NCI-H2227 (cell line): ENCODE measurements around the gene SCAF1.

ENCODE experiments used
- DNase-seq: peaks from one replicate; lab custom pipeline; 2025; ENCODE audit not compliant: unreplicated experiment; lab: John Stamatoyannopoulos, UW

Gene SCAF1

GRCh38 chr19:49641688-49642491, at the start of gene SCAF1:
Gene SCAF1 (plus strand): TSS chr19:49642209. CDS start chr19:49645027, 2,818 bp downstream.
- DNase-seq: peak; percentile 98

- DNase-seq: no peak
Observed at GRCh38 chr19:49592486-49593232, 49.4 kb upstream of the SCAF1 start.

DNA sequence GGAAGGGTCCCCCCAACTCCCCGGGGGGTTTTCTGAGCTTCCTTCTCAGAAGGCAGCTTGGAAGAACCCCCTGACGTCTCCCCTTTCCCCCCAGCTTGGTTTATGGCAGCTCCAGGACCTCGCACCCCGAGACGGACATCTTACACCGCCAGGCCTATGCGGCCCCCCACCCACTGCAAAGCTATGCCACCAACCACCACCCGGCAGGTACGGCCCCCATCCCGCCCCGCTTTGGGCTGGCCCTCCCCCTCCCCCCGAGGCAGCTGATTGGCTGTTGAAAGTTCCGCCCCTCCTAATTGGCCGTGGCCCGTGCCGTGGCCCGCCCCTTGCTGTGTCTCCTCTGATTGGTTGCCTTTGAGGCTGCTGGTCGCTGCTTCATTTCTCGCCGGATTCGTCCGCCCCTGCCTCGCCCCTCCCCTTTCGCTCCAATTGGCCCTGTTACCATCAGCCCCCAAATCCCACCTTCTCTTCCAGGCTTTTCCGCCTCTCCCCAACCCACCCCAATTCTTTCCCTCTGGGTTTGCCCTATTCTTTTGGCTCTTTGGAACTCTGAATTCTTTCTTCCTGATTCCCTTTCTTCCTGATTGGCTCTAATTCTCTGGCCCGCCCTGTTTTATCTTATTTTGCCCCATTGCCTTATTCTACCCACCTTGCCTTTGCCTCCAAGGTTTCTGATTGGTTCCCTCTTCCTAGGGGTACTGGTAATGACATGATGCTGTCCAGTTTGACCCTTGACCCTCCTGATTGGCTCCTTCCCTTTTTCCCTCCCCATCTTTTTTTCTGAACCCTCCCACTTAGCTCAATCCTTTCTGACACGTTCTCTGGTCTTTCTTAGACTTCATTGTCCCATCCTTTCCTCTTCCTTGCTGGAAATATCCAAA, 48.5 kb upstream of the SCAF1 start:
- DNase-seq: peak; percentile 91

GRCh38 chr19:49594157-49594992, 47.6 kb upstream of the SCAF1 start:
- no peak for DNase-seq

DNA sequence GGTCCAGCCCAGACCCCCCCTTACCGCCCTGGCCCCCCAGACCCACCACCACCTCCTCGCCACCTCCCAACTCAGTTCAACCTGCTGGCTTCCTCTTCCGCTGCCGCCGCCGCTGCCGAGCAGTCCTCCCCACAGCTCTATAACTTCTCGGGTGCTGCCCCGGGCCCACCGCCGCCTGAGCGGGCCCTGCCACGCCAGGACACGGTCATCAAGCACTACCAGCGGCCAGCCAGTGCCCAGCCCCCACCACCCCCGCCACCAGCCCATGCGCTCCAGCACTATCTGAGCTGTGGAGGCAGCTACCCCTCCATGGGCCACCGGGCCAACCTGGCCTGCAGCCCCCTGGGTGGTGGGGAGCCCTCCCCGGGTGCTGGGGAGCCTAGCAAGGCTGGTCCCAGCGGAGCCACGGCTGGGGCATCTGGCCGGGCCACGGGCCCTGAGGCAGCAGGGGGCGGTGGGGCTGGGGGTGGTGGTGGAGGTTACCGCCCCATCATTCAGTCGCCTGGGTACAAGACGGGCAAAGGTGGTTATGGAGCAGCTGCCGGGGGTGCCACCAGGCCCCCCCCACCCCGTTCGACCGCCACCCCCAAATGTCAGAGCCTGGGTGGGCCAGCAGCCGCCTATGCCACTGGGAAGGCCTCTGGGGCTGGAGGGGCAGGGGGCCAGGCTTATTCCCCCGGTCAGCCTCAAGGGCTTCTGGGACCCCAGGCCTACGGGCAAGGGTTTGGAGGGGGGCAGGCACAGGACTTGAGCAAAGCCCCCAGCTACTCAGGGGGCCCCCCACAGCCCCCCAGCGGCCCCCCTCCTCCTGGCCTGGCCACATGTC, 46.8 kb upstream of the SCAF1 start:
- no peak for DNase-seq

DNA sequence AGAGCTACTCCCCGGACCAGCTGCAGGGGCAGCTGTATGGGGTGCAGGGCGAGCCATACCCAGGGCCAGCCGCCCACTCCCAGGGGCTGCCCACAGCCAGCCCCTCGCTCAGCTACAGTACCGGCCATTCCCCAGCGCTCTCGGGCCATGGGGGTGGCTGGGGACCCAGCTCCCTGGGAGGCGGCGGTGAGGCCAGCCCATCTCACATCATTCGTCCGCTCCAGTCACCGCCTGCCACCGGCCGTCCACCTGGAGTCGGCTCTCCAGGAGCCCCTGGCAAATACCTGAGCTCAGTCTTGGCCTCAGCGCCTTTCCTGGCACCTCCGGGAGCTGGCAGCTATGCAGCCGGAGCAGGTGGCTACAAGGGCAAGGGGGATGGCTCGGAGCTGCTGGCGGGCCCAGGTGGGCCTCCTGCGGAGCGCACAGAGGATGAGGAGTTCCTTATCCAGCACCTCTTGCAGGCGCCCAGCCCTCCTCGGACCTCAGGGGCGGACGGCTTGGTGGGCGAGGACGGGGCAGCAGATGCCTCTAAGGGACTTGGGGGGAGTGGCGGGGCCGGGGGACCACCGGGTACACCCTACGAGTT, 46.1 kb upstream of the SCAF1 start:
- no peak for DNase-seq

DNA sequence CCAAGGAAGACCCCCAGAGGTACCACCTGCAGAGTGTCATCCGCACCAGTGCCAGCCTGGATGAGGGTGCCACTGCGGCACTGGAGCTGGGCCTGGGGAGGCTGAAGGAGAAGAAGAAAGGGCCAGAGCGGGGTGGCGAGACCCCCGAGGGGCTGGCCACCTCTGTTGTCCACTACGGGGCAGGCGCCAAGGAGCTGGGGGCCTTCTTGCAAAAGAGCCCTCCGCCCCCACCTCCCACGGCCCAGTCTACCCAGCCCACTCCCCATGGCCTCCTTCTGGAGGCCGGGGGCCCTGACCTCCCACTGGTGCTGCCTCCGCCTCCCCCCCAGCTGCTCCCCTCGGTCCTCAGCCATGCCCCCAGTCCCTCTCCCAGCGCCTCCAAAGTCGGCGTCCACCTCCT, 45.6 kb upstream of the SCAF1 start:
- no peak for DNase-seq

DNA sequence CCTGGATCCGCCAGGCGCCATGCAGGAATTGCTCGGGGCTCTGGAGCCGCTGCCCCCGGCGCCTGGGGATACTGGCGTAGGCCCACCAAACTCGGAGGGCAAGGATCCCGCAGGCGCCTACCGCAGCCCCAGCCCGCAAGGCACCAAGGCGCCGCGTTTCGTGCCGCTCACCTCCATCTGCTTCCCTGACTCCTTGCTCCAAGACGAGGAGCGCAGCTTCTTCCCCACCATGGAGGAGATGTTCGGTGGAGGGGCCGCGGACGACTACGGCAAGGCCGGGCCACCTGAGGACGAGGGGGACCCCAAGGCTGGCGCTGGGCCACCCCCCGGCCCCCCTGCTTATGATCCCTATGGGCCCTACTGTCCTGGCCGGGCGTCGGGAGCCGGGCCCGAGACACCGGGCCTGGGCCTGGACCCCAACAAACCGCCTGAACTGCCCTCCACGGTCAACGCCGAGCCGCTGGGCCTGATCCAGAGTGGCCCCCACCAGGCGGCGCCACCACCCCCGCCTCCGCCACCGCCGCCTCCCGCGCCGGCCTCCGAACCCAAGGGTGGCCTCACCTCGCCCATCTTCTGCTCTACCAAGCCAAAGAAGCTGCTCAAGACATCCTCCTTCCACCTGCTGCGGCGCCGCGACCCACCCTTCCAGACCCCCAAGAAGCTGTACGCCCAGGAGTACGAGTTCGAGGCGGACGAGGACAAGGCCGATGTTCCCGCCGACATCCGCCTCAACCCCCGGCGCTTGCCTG, 44.9 kb upstream of the SCAF1 start:
- DNase-seq: no peak

DNA sequence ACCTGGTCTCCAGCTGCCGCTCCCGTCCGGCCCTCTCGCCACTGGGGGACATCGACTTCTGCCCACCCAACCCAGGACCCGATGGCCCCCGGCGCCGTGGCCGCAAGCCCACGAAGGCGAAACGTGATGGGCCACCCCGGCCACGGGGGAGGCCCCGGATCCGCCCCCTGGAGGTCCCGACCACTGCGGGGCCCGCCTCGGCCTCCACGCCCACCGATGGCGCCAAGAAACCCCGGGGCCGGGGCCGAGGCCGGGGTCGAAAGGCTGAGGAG, 44.4 kb upstream of the SCAF1 start:
- no peak for DNase-seq

DNA sequence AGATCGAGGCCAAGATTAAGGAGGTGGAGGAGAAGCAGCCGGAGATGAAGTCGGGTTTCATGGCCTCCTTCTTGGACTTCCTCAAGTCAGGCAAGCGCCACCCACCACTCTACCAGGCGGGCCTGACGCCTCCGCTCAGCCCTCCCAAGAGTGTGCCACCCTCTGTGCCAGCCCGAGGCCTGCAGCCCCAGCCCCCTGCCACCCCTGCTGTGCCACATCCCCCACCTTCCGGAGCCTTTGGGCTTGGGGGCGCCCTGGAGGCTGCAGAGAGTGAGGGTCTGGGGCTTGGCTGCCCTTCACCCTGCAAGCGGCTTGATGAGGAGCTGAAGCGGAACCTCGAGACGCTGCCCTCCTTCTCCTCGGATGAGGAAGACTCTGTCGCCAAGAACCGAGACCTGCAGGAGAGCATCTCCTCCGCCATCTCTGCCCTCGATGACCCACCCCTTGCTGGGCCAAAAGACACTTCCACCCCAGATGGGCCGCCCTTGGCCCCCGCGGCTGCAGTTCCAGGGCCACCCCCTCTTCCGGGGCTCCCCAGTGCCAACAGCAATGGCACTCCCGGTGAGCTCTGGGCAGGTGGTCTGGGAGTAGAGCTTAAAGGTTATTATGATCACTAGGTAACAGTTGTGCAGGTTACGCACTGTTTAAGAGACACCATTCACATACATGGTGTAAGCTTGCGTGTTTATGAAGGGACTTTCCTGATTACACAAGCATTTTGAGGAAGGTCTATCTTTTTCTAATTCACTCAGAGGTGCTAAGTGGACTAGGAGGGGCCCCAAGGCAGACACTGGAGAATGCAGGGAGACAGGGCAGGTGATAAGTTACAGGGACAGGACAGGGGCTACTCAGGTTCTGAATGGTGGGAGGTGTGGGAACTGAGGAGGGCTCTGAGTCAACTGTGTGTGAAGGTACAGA, 42.4 kb upstream of the SCAF1 start:
- no peak for DNase-seq

GRCh38 chr19:49601482-49602038, 40.4 kb upstream of the SCAF1 start:
- no peak for DNase-seq

- no peak for DNase-seq
Observed at GRCh38 chr19:49602806-49603205, 39.2 kb upstream of the SCAF1 start.

- no peak for DNase-seq
Observed at GRCh38 chr19:49605605-49606004, 36.4 kb upstream of the SCAF1 start.

- DNase-seq: no peak
Observed at GRCh38 chr19:49609499-49610092, 32.4 kb upstream of the SCAF1 start.

DNA sequence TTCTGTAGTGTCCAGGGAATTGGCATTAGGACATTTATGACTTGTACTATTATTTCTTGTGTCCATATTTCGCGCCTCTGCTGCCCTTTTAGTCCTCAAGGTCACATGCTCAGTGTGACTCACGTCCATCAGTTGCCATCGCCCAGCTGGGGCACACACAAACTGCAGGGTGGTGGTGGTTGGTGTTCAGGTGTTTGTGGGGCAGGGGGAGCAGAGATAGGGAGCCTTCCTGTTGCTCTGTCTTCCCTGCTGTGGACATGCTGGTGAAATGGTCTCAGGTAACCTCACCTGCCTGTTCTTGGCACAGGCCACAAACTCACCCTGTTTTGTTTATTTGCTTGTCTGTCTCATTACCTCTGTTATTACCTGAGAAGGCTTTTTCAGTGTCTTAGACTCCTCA, 28.6 kb upstream of the SCAF1 start:
- DNase-seq: no peak

DNA sequence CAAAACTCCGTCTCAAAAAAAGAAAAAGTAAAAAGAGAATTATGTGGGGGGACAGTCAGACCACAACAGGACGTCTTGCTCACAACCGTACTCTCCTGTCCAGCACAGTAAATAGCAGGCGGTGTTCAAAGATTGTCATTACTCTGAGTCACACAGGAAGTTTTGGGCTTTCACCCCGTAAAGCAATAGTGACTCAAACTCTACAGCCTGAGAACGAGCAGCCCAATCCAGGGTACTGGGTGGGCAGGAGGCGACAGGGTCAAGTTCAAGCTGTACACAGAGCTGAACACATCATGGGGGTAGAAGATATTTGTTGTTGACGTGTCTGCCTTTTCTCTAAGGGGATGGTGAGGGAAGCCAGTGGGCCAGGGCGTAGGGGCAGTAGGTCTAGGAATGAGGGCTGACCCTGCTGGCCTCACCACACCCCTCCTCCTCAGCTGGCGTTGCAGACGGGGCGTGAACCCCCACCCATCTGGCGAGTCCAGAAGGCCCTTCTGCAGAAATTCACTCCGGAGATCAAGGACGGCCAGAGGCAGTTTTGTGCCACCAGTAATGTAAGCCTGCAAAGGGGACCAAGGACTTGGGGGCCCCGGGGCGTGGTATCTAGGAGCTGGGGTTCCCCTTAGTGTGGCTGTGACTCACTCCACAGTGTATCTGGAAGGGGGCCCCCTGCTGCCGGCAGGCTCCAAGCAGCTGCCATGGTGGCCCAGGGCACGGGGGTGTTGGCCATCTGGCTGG, 27.7 kb upstream of the SCAF1 start:
- no peak for DNase-seq
